Activated CD8-positive, alpha-beta T cell treated with anti-CD3 and anti-CD28 coated beads, Interleukin-2, amount 10 ng/mL, durations not matched to agents 7 days and 5 days (primary cell): ENCODE results near the gene FXYD2. TPM values are rescaled to one million over a fixed set of nuclear protein-coding genes. Genes with fewer than 3 reads are reported as not detected.

Source experiments
- ATAC-seq: fragments of 150-1000 bp; cut with Tn5 transposase; one replicate; pipeline ENCODE4 v1.10.0; 2021; ENCODE audit warnings: moderate library complexity
- CTCF ChIA-PET: fragments of 350-600 bp; sonication (Branson Sonifier 250); formaldehyde crosslinking; loops from one replicate; lab custom pipeline; 2021; ENCODE audit warnings: antibody characterized with exemption; lab: Charles Lee
- POLR2A ChIA-PET: fragments of 350-600 bp; sonication (Branson Sonifier 250); formaldehyde crosslinking; loops from one replicate; lab custom pipeline; 2021; ENCODE audit warnings: antibody characterized with exemption; lab: Charles Lee
- DNase-seq: peaks from one replicate; pipeline ENCODE4 v3.0.0-alpha.2; 2020
- H3K27ac Mint-ChIP-seq: one replicate; pipeline ENCODE4 v1.8.0; 2021; ENCODE audit warnings: mild to moderate bottlenecking, mixed read lengths
- H3K27me3 Mint-ChIP-seq: one replicate; pipeline ENCODE4 v1.8.0; 2021; ENCODE audit warnings: low read depth, mixed read lengths
- H3K36me3 Mint-ChIP-seq: one replicate; pipeline ENCODE4 v1.8.0; 2021; ENCODE audit warnings: low read depth, mixed read lengths
- H3K4me1 Mint-ChIP-seq: one replicate; pipeline ENCODE4 v1.8.0; 2021; ENCODE audit warnings: low read depth, mixed read lengths
- H3K4me3 Mint-ChIP-seq: one replicate; pipeline ENCODE4 v1.8.0; 2021; ENCODE audit warnings: mild to moderate bottlenecking, mixed read lengths
- H3K9me3 Mint-ChIP-seq: one replicate; pipeline ENCODE4 v1.8.0; 2022; ENCODE audit warnings: mixed read lengths; ENCODE audit not compliant: insufficient read depth
- total RNA-seq, 2 experiments: library from RNA; stranded (reverse); gene quantifications; one replicate each; pipeline ENCODE4 v1.2.3, GENCODE V29; 2021

FXYD2 gene
- total RNA-seq, 2 experiments from 2014 or later: 22.5 to 24.3 TPM

- Mint-ChIP-seq H3K4me3 (no peak overlapping the region), H3K4me1 (peaks cover 95% of the 10 kb centered on the region), H3K27me3 (no peaks in the 10 kb centered on the region), H3K36me3 (no peaks in the 10 kb centered on the region), H3K9me3 (no peaks in the 10 kb centered on the region), H3K27ac (no peak overlapping the region)
- ATAC-seq (no peak), DNase-seq (no peak)
- CTCF ChIA-PET: interaction anchor here (0.8 to 10.1 kb wide), 7 partner anchors 10 to 400 kb away, joined by 3 to 104 read pairs (median 24); no protein-coding TSS in a partner anchor
- POLR2A ChIA-PET: interaction anchor here (1.1 to 3.5 kb wide), 2 partner anchors 12 to 125 kb away, joined by 5 to 25 read pairs; no protein-coding TSS in a partner anchor
These were observed 2.3 kb upstream of the FXYD2 start for GRCh38 chr11:117826832-117827231.

- Mint-ChIP-seq H3K4me3 (no peak overlapping the region), H3K9me3 (no peaks in the 10 kb centered on the region), H3K36me3 (no peaks in the 10 kb centered on the region), H3K4me1 (peaks cover 95% of the 10 kb centered on the region), H3K27me3 (no peaks in the 10 kb centered on the region), H3K27ac (no peak overlapping the region)
- DNase-seq (no peak), ATAC-seq (no peak)
- POLR2A ChIA-PET: interaction anchor here (3.3 to 5.3 kb wide), 2 partner anchors 11 to 126 kb away, joined by 13 to 28 read pairs; no protein-coding TSS in a partner anchor
- CTCF ChIA-PET: interaction anchor here (0.8 to 12.4 kb wide), 8 partner anchors 10 to 400 kb away, joined by 3 to 436 read pairs (median 18); no protein-coding TSS in a partner anchor
These were observed 1.6 kb upstream of the FXYD2 start for GRCh38 chr11:117826190-117826570.

DNA sequence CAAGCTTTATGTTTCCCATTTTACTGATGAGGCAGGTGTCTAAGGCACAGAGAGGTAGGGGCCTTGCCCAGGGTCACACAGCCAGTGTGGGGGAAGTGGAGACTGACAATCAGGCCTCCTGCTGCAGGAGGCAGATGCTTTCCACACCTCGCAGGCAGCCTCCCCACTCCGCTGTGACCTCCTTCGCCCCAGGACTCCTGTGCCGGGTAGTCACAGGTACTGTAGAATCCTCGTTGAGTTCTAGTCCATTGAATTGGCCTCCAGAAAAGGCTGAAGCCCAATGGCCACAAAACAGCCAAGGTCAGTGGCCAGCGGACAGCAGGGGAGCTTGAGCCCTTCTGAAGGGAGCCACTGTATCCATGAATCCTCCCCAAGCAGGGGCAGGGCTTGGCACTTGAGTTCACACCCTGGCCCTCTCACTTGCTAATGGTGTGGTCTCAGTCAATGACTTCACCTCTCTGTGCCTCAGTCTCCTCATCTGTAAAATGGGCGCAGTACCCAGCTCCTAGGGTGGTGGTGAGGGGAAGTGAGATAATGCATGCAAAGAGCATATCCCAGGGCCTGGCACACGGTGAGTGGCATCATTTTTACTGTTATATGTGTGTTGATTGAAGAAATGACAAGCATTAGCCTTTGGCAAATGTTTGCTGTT, 1.1 kb upstream of the FXYD2 start:
- no peaks in the 10 kb centered on the region for H3K27me3 Mint-ChIP-seq
- ATAC-seq (no peak), DNase-seq (no peak)
- H3K27ac Mint-ChIP-seq: peak overlapping the region; percentile 91
- POLR2A ChIA-PET: interaction anchor here (3.3 to 5.3 kb wide), 2 partner anchors 10 to 126 kb away, joined by 13 to 28 read pairs; no protein-coding TSS in a partner anchor
- H3K4me1 Mint-ChIP-seq: peaks cover 91% of the 10 kb centered on the region
- CTCF ChIA-PET: interaction anchor here (0.8 to 12.4 kb wide), 12 partner anchors 9 to 346 kb away, joined by 3 to 436 read pairs (median 23); no protein-coding TSS in a partner anchor
- H3K36me3 Mint-ChIP-seq: no peaks in the 10 kb centered on the region
- no peak overlapping the region for H3K4me3 Mint-ChIP-seq
- H3K9me3 Mint-ChIP-seq: no peaks in the 10 kb centered on the region

DNA sequence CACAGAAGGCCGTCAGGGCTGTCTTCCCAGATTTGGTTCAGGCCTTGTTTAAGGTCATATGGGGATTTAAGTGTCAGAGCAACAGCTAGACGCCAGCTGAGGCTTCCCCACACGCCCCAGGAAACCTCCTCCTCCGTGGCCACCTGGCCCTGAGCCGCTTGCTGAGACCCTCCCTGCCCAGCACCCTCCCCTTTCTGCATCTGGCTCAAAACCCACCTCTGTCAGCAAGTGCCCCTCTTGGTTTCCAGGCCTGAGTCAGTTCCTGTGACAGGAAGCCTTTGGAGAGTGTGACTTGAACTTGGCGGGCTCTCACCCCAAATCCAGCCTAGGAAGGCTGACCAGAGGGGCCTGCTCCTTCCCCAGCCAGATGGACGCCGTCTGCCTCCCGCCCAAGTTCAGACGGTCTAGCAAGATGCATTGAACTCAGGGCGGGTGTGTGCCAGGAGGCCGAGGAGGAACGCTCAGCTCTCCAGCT, 561 bp downstream of the FXYD2 start:
- peak; percentile 50 for DNase-seq
- Mint-ChIP-seq H3K36me3 (no peaks in the 10 kb centered on the region), H3K4me1 (peaks cover 82% of the 10 kb centered on the region), H3K27ac (peak overlapping the region; percentile 91), H3K9me3 (no peaks in the 10 kb centered on the region), H3K27me3 (no peaks in the 10 kb centered on the region), H3K4me3 (peak overlapping the region; percentile 6)
- POLR2A ChIA-PET: interaction anchor here (0.6 to 5.3 kb wide), 9 partner anchors 9 to 177 kb away, joined by 3 to 28 read pairs (median 6); partner anchors contain the start of gene IL10RA
- ATAC-seq: peak; percentile 4
- CTCF ChIA-PET: interaction anchor here (0.8 to 12.4 kb wide), 22 partner anchors 8 to 398 kb away, joined by 3 to 436 read pairs (median 10); partner anchors contain the start of gene IL10RA

GRCh38 chr11:117823294-117823945, 1.1 kb downstream of the FXYD2 start:
- peaks cover 82% of the 10 kb centered on the region for H3K4me1 Mint-ChIP-seq
- CTCF ChIA-PET: interaction anchor here (0.7 to 12.4 kb wide), 28 partner anchors 8 to 397 kb away, joined by 3 to 436 read pairs (median 7); partner anchors contain the start of gene IL10RA
- POLR2A ChIA-PET: interaction anchor here (0.5 to 5.3 kb wide), 15 partner anchors 8 to 229 kb away, joined by 3 to 28 read pairs (median 4); partner anchors contain the start of gene IL10RA
- no peaks in the 10 kb centered on the region for H3K36me3 Mint-ChIP-seq
- ATAC-seq (peak; percentile 62), DNase-seq (peak; percentile 74)
- H3K27ac Mint-ChIP-seq: peak overlapping the region; percentile 91
- no peaks in the 10 kb centered on the region for H3K9me3 Mint-ChIP-seq
- H3K4me3 Mint-ChIP-seq: peak overlapping the region; percentile 6
- H3K27me3 Mint-ChIP-seq: no peaks in the 10 kb centered on the region

DNA sequence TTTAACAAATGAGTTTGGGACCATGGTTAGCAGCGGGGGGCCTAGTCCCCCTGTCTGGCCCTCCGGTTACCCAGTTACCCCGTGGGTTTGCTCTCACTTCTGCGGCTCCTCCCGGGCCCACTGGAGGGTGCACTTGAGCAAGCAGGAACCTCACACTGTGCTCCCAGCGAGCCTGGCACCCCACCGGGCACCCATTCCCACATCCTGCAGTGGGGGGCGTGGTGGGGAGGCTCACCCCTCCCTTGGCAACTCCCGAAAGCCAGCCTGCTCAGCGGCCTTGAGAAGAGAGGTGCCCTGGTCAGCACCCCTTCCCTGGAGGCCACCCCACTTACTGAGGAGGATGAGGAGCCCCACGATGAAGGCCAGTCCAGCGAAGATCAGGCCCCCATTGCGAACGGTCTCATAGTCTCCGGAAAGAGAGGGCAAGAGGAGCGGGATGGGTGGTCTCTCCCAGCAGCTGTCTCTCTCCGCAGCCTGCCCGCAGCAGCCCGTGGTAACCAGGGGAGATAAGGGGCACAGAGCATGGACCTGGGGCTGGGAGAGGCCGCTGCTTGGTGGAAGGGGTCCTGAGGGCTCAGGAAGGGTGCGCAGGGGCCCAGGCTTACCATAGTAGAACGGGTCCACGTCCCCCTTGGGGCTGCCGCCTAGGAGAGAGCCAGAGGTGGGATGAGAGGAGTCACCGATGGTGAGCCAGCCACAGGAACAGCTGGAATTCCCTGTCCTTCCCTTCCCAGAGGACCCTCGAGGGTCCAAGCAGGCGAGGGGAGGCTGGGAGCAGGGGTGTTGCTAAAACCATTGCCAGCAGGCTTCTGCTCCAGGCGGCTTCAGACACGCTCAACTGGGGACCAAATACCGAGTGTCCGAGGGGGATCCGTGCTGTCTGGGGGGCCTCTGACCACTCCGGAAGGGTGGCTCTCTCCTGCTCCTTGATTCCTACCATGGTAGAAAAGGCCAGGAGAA, 2.2 kb downstream of the FXYD2 start:
- Mint-ChIP-seq H3K36me3 (no peaks in the 10 kb centered on the region), H3K9me3 (no peaks in the 10 kb centered on the region), H3K4me1 (peaks cover 82% of the 10 kb centered on the region), H3K27me3 (no peaks in the 10 kb centered on the region), H3K27ac (peak overlapping the region; percentile 91), H3K4me3 (peak overlapping the region; percentile 36)
- ChIA-PET CTCF (interaction anchor here (0.7 to 12.4 kb wide), 27 partner anchors 7 to 349 kb away, joined by 3 to 436 read pairs (median 6); partner anchors contain the start of gene IL10RA), POLR2A (interaction anchor here (0.9 to 5.3 kb wide), 10 partner anchors 13 to 230 kb away, joined by 3 to 28 read pairs (median 5); partner anchors contain the start of gene IL10RA)
- ATAC-seq: no peak
- DNase-seq: peak; percentile 75

DNA sequence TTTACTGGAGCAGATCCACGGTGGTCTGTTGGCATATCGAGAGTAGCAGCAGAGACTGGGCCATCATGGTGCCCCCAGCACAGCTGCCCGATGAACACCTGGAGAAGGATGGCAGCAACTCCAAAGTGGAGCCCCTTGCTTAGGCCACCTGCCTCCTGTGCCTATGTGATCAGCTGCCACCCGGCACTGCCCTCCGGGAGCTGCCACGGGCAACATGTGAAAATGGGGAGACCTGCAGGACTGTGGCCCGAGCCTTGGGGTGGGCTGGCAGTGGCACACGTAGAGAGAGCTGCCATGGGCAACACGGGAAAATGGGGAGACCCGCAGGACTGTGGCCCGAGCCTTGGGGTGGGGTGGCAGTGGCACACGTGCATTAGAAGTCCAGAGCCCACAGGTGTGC, 3.1 kb downstream of the FXYD2 start:
- Mint-ChIP-seq H3K9me3 (no peaks in the 10 kb centered on the region), H3K27me3 (no peaks in the 10 kb centered on the region), H3K27ac (peak overlapping the region; percentile 81), H3K4me3 (no peak overlapping the region), H3K4me1 (peaks cover 86% of the 10 kb centered on the region), H3K36me3 (no peaks in the 10 kb centered on the region)
- ATAC-seq: no peak
- ChIA-PET POLR2A (interaction anchor here (5.3 kb wide), 1 partner anchor 131 kb away, joined by 28 read pairs; no protein-coding TSS in a partner anchor), CTCF (interaction anchor here (0.7 to 12.4 kb wide), 9 partner anchors 15 to 322 kb away, joined by 3 to 436 read pairs (median 6); no protein-coding TSS in a partner anchor)
- no peak for DNase-seq

DNA sequence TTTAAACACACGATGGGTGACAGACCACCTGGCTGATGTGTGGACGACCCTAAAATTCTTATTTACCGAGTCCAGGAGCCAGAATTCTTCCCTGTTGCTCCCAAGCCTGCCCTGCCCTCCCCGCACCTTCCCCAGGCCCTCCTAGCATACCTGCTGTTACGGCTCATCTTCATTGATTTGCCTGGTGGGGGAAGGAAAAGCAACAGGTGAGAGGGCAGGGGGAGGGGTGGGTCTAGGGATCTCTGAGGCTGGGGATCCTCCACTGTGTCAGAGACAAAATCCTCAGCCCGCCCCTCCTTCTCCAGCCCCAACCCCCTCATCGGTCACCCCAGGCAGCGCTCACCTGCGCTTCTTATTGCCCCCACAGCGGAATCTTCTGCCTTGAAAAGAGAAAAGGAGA, 4.0 kb downstream of the FXYD2 start:
- POLR2A ChIA-PET: interaction anchor here (0.7 kb wide), 1 partner anchor 163 kb away, joined by 4 read pairs; no protein-coding TSS in a partner anchor
- Mint-ChIP-seq H3K27ac (no peak overlapping the region), H3K9me3 (no peaks in the 10 kb centered on the region), H3K4me1 (peaks cover 87% of the 10 kb centered on the region), H3K4me3 (no peak overlapping the region), H3K36me3 (no peaks in the 10 kb centered on the region), H3K27me3 (no peaks in the 10 kb centered on the region)
- no peak for ATAC-seq
- DNase-seq: no peak
- CTCF ChIA-PET: interaction anchor here (1.1 to 12.4 kb wide), 7 partner anchors 14 to 322 kb away, joined by 4 to 436 read pairs (median 98); no protein-coding TSS in a partner anchor

DNA sequence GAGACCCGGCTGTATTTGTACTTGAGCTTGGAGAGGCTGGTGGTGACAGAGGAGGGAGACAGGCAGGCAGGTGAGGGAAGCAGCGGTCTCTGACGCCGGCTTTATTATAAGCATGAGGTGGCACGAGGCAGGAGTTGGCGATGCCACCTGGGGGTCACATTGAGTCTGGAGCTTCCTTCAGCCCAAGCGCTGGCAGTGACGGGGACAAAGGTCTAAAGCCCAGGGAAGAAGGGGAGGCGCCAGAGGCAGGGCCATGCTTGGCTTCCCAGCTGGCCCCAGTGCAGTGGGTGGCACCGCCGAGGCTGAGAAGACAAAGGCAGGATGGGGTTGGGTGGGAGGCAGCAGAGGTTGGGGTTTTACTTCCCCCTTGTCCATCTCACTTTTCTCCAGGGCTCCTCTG, 4.5 kb downstream of the FXYD2 start:
- no peak overlapping the region for H3K4me3 Mint-ChIP-seq
- peak overlapping the region; percentile 74 for H3K27ac Mint-ChIP-seq
- POLR2A ChIA-PET: no interaction called here
- CTCF ChIA-PET: interaction anchor here (1.1 to 12.4 kb wide), 5 partner anchors 14 to 352 kb away, joined by 3 to 436 read pairs (median 98); no protein-coding TSS in a partner anchor
- no peak for DNase-seq
- ATAC-seq: no peak
- no peaks in the 10 kb centered on the region for H3K9me3 Mint-ChIP-seq
- H3K36me3 Mint-ChIP-seq: no peaks in the 10 kb centered on the region
- peaks cover 87% of the 10 kb centered on the region for H3K4me1 Mint-ChIP-seq
- no peaks in the 10 kb centered on the region for H3K27me3 Mint-ChIP-seq
